ENCODE data around the gene BRI3.

DNA sequence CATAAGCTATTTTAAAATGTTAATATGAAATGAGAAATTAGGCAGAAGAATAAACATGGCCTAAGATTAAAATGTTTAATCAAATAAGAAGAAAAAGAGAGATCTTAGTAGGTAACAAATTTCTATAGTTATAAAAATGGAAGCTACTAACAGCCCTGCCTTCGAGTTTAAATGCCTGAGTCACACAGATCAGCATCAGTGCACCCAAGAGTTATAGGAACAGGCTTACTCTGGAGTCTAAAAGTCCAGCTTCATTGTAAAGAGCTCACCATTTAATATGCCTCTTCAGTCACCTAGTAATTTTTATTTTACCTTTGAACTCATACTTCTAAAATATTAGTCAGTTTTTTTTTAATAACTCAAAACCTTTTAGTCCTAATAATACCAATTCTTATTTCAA lies 52.6 kb downstream of the BRI3 start:
- TF ChIP-seq EZH2 (IDR thresholded peaks at IDR 0.05): no peak
- TF ChIP-seq CTCF (IDR thresholded peaks at IDR 0.05 in 2 of 3, conservative IDR thresholded peaks at IDR 0.05 in 1 of 3; ENCODE audit: borderline replicate concordance in 1 of 3, insufficient read depth in 1 of 3, low read depth in 2 of 3, low read length in 2 of 3): no peak
- no peak for TF ChIP-seq POLR2A (IDR thresholded peaks at IDR 0.05; ENCODE audit: borderline replicate concordance, extremely low read depth, insufficient read depth, insufficient read length)
- no peak for TF ChIP-seq ZNF274 (IDR thresholded peaks at IDR 0.05; ENCODE audit: low read depth, low read length)
- no peak for TF ChIP-seq RAD21 (IDR thresholded peaks at IDR 0.05; ENCODE audit: low read depth)
- TF ChIP-seq CEBPB (IDR thresholded peaks at IDR 0.05; ENCODE audit: low read depth): no peak
- no peak for TF ChIP-seq ZFX (IDR thresholded peaks at IDR 0.05)
- no peak for TF ChIP-seq MAX (IDR thresholded peaks at IDR 0.05)
- no peak for TF ChIP-seq EZH2phosphoT487 (IDR thresholded peaks at IDR 0.05; ENCODE audit: borderline replicate concordance)
- no peak for TF ChIP-seq SIN3A (IDR thresholded peaks at IDR 0.05; ENCODE audit: low read depth)
- TF ChIP-seq POLR2AphosphoS5 (IDR thresholded peaks at IDR 0.05; ENCODE audit: low read depth, low read length): no peak
- TF ChIP-seq YY1 (IDR thresholded peaks at IDR 0.05; ENCODE audit: extremely low read depth, insufficient replicate concordance, low read depth, low read length): no peak
- TF ChIP-seq TCF7L2 (IDR thresholded peaks at IDR 0.05; ENCODE audit: borderline replicate concordance, extremely low read depth, insufficient read depth, insufficient read length): no peak
- no peak for TF ChIP-seq SP1 (IDR thresholded peaks at IDR 0.05; ENCODE audit: low read depth)

All from HCT116 (cell line).